Activated CD4-positive, alpha-beta T cell treated with anti-CD3 and anti-CD28 coated beads, Interleukin-2, amount 10 ng/mL, durations not matched to agents 24 days and 14 days (primary cell): ENCODE measurements around the gene TADA2B. TPM values are rescaled to one million over a fixed set of nuclear protein-coding genes. Genes with fewer than 3 reads are reported as not detected.
"Not testable (repeated sequence)": the region's sequence is repeated elsewhere in the genome, so short reads cannot be mapped to it uniquely, and the experiment has no call there.

Experiments
- DNase-seq: peaks from one replicate; pipeline ENCODE4 v3.0.0; 2022
- H3K27ac Mint-ChIP-seq: one replicate; pipeline ENCODE4 v1.8.0; 2022; ENCODE audit warnings: mild to moderate bottlenecking, mixed read lengths
- H3K27me3 Mint-ChIP-seq: one replicate; pipeline ENCODE4 v1.8.0; 2022; ENCODE audit warnings: mixed read lengths
- H3K36me3 Mint-ChIP-seq: one replicate; pipeline ENCODE4 v1.8.0; 2022; ENCODE audit warnings: low read depth, mild to moderate bottlenecking, mixed read lengths
- H3K4me1 Mint-ChIP-seq: one replicate; pipeline ENCODE4 v1.8.0; 2021; ENCODE audit warnings: mixed read lengths
- H3K4me3 Mint-ChIP-seq: one replicate; pipeline ENCODE4 v1.8.0; 2022; ENCODE audit warnings: mild to moderate bottlenecking, moderate library complexity, mixed read lengths
- H3K9me3 Mint-ChIP-seq: one replicate; pipeline ENCODE4 v1.8.0; 2021; ENCODE audit warnings: mixed read lengths
- intact Hi-C: fragments of 100-400 bp; cut with micrococcal nuclease; formaldehyde crosslinking; loops from one replicate; pipeline ENCODE4 v1.15.1; 2023
- total RNA-seq: library from RNA; stranded (reverse); gene quantifications from 2 replicates; pipeline ENCODE4 v1.2.3, GENCODE V29; 2022

The TADA2B gene
- total RNA-seq, 1 donor from 2014 or later: 12.9 TPM

DNA sequence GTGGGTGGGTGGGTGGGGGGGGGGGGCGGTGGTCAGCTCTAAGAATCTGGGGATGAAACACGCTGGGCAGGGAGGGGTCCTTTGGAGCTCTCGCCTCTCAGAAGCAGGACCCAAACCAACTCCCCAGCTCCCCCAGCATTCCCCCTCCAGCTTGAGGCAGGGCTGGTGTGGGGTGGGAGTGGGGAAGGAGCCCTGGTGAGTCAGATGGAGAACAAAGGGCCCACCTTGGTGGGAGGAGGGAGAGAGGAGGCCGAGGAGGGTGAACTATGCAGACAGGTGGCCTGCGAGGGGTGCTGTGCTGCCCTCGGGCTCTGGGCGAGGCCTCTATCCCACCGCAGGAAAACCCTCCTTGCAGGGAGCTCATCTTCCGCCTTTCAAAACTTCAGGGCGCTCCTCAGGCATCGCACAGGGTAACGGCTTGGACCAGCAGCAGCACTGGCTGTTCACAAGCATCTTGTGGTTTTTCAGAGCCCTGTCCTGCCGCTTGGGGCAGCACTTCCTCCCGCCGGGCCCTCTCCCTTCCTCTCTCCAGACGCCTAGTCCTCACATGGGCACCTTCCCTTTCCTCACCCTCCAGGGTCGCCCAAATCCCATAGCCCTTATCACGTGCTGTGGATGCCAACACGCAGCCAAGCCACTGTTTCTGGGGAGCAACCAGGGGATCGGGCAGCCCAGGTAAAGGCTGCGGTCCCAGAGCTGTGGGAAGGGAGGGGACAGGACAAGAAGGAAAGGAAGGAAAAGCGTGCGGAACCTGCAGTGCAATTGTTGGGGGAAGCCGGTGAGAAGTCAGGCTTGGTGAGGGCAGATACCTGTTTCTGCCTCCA is 58.7 kb downstream of the TADA2B start:
- Mint-ChIP-seq H3K9me3 (no peaks in the 10 kb centered on the region), H3K27me3 (peaks cover 22% of the 10 kb centered on the region), H3K36me3 (no peaks in the 10 kb centered on the region), H3K4me3 (peak overlapping the region; percentile 95), H3K27ac (peak overlapping the region; percentile 3), H3K4me1 (peaks cover 12% of the 10 kb centered on the region)
- intact Hi-C loops: loop anchor here (2.0 kb wide), 2 partner anchors 59 to 527 kb away; partner anchors contain the start of genes MAN2B2 and TADA2B
- DNase-seq: peak; percentile 85

DNA sequence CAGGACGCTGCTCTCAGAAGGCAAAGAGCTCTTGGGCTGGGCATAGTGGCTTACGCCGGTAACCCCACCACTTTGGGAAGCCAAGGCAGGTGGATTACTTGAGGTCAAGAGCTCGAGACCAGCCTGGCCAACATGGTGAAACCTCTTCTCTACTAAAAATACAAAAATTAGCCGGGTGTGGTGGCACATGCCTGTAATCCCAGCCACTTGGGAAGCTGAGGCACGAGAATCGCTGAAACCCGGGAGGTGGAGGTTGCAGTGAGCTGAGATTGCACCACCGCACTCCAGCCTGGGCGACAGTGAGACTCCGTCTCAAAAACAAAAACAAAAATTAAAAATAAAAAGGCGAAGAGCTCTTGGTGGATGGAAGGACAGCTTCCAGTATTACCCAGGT is 59.3 kb downstream of the TADA2B start:
- H3K4me3 Mint-ChIP-seq: peak overlapping the region; percentile 95
- H3K27ac Mint-ChIP-seq, H3K9me3 Mint-ChIP-seq, H3K36me3 Mint-ChIP-seq, DNase-seq: not testable (repeated sequence)
- H3K4me1 Mint-ChIP-seq: peaks cover 12% of the 10 kb centered on the region
- peaks cover 20% of the 10 kb centered on the region for H3K27me3 Mint-ChIP-seq
- intact Hi-C loops: loop anchor here (2.0 kb wide), 2 partner anchors 60 to 528 kb away; partner anchors contain the start of genes MAN2B2 and TADA2B

DNA sequence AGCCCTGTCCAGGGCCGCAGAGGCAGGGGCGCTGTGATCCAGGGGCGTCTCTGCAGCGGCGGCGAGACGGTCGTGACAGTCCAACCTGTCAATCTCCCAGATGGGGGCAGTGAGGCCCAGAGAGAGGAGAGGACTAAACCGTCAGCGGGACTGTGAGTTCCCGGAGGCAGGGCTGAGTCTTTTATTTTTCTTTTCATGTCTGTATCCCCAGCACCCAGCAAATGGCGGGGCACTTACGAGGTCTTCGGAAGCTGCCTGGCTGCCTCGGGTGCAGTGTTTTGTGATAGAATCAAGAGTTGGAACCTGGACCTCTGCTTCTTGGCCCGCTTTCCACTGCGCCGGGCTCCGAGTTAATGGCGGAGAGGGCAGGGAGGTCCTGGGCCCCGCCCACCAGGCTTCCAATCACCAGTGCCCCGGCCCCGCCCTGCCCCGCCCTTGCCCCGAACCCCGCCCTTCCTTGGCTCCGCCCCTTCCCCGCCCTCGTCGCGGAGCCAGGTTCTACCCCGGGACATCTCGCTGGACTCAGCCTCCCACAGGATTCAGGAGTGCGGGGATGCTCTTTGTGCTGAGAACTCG is 59.9 kb downstream of the TADA2B start:
- Mint-ChIP-seq H3K27me3 (peaks cover 16% of the 10 kb centered on the region), H3K4me3 (peak overlapping the region; percentile 95), H3K27ac (peak overlapping the region; percentile 80), H3K36me3 (no peaks in the 10 kb centered on the region), H3K4me1 (peaks cover 12% of the 10 kb centered on the region), H3K9me3 (no peaks in the 10 kb centered on the region)
- intact Hi-C loops: loop anchor here (1.0 to 2.0 kb wide), 3 partner anchors 35 to 528 kb away; partner anchors contain the start of genes GRPEL1, MAN2B2 and TADA2B
- DNase-seq: peak; percentile 94

DNA sequence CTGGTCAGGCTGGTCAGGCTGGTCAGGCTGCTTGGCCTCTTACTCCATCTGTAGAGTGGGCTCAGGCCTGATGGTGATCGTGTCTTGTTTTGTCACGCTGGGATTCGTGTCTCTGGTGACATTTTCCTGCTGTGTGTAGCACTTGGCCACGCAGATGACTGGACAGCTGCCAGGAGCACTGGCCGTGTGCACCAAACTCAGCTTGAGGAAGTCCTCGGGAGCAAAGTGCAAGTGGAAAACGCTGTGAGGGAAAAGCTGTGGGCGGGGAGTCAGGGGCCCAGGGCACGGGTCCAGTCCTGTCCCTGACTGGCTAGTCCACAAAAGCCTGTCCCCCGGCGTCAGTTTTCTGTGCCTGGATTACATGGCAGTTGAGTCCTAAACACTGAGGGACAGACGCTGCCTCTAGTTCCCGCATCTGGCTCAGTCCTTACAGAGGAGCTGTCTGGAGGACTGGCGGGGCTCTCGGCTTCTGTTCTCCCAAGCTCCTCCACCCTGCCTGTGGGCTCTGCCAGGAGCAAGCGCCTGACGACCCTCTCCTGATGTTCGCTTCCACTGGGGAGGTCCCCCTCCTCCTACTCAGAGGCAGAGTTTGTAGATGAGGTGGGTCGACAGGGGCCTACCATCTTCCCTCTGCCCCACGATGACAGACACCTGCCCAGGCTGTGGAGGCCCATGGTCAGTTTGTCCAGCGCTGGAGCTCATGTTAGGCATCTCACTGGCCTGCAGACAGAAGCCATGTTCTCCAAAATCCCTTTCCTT is 60.6 kb downstream of the TADA2B start:
- peaks cover 12% of the 10 kb centered on the region for H3K4me1 Mint-ChIP-seq
- no peaks in the 10 kb centered on the region for H3K9me3 Mint-ChIP-seq
- H3K27ac Mint-ChIP-seq: peak overlapping the region; percentile 13
- H3K27me3 Mint-ChIP-seq: peaks cover 16% of the 10 kb centered on the region
- DNase-seq: no peak
- peak overlapping the region; percentile 95 for H3K4me3 Mint-ChIP-seq
- H3K36me3 Mint-ChIP-seq: no peaks in the 10 kb centered on the region
- intact Hi-C loops: loop anchor here (1.0 to 2.0 kb wide), 3 partner anchors 35 to 529 kb away; partner anchors contain the start of genes GRPEL1, MAN2B2 and TADA2B

DNA sequence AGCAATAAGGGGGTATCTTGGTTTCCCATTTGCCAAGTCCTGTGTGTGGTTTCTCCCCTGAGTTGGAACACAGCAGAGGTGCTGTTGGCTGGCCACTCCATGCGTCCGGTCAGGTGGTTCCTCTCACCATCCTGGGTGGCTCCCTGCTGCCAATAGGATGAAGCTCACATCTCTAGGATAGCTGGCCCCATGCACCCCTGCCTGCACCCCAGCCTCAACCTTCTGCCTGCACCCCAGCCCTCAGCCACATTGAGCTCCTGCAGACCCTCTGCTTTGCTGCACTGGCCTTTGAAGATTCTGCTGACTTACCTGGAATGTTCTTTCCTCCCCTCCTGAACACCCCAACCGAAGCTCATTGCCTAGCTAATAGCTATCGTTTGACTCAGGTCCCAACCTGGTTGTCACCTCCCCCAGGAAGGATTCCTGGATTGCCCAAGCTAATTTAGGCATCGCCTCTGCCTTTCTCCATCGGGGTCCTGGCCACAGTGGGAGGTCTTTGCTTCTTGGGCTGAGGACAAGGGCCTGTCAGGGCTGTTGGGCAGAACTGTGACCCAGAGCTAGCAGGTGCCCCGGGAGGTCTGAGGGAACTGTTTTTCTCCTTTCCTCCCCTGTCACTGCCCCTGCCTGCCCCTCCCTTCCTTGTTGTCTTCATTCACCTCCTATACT is 61.3 kb downstream of the TADA2B start:
- Mint-ChIP-seq H3K27me3 (peaks cover 16% of the 10 kb centered on the region), H3K27ac (no peak overlapping the region), H3K4me3 (peak overlapping the region; percentile 15), H3K9me3 (no peaks in the 10 kb centered on the region), H3K4me1 (peaks cover 12% of the 10 kb centered on the region), H3K36me3 (no peaks in the 10 kb centered on the region)
- DNase-seq: no peak
- intact Hi-C loops: no loop called here

DNA sequence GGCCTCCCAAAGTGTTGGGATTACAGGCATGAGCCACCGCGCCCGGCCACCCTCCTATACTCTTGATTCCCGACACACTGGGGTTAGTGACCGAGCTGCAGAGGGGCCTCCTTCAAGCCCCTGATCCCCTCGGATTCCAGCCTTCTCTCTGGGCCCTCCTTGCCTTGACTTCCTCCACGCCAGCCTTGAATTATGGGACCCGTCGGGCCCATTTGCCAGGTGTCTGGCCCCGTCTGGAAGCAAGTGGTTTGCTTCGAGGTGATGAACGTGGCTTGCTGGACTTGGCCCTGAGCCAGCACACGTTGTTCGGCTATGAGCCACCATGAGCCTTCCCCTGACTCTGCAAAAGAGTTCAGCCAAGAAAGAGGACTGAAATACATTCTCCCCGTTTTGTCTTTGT is 62.1 kb downstream of the TADA2B start:
- H3K27ac Mint-ChIP-seq: no peak overlapping the region
- DNase-seq: no peak
- intact Hi-C loops: no loop called here
- H3K36me3 Mint-ChIP-seq: no peaks in the 10 kb centered on the region
- H3K27me3 Mint-ChIP-seq: peaks cover 15% of the 10 kb centered on the region
- no peaks in the 10 kb centered on the region for H3K9me3 Mint-ChIP-seq
- H3K4me3 Mint-ChIP-seq: no peak overlapping the region
- H3K4me1 Mint-ChIP-seq: peaks cover 12% of the 10 kb centered on the region

DNA sequence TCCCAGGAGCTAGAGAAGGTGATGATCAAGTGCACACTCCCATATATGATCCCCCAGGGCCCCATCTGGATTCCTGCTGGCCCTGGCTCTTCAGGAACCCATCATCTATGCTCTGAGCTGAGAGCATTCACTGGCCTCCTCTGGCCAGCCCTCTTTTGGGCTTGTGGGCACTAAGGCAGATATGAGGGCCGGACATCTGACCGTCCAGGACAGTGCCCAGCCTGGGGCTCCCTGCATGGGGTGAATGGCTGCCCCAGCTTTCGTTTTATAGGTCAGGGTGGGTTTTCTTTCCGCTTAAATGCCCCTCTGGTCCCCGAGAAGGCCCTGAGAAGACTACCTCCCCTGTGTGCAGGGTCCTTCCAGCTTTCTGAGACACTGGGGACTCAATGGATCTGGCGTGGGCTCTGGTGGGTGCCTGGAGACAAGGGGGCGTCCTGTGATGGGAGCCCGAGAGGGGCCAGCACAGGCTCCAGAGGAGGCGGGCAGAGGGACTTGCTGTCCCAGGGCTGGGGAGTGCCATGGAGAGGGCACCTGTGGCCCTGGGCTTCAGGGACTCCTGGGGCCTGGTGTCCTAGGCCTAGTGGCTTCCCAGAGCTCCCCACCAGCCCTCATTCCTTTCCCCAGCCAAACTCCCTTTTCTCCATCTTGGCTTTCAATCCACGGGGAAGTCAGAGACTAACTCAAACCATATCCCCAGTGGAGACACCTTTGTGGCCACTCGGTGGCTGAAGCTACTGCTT is 64.2 kb downstream of the TADA2B start:
- peaks cover 5% of the 10 kb centered on the region for H3K4me1 Mint-ChIP-seq
- H3K9me3 Mint-ChIP-seq: no peaks in the 10 kb centered on the region
- no peak overlapping the region for H3K4me3 Mint-ChIP-seq
- DNase-seq: no peak
- intact Hi-C loops: no loop called here
- H3K36me3 Mint-ChIP-seq: no peaks in the 10 kb centered on the region
- H3K27me3 Mint-ChIP-seq: peaks cover 15% of the 10 kb centered on the region
- H3K27ac Mint-ChIP-seq: no peak overlapping the region

Other genes with a start within 250 kb of the TADA2B start
- 47.2 and 47.3 TPM in 2 replicates for gene TBC1D14, start 133.5 kb upstream of the TADA2B start, total RNA-seq
- gene GRPEL1, start 24.7 kb downstream of the TADA2B start, total RNA-seq: 100 and 106 TPM in 2 replicates
- gene SORCS2, start 149.2 kb downstream of the TADA2B start, total RNA-seq: 0.05 TPM in 1 of 2 replicates, not detected in the other